ENCODE measurements around the gene CLEC20A. TPM values are rescaled to one million over a fixed set of nuclear protein-coding genes. Genes with fewer than 3 reads are reported as not detected.

The CLEC20A gene
- total RNA-seq = not detected

DNA sequence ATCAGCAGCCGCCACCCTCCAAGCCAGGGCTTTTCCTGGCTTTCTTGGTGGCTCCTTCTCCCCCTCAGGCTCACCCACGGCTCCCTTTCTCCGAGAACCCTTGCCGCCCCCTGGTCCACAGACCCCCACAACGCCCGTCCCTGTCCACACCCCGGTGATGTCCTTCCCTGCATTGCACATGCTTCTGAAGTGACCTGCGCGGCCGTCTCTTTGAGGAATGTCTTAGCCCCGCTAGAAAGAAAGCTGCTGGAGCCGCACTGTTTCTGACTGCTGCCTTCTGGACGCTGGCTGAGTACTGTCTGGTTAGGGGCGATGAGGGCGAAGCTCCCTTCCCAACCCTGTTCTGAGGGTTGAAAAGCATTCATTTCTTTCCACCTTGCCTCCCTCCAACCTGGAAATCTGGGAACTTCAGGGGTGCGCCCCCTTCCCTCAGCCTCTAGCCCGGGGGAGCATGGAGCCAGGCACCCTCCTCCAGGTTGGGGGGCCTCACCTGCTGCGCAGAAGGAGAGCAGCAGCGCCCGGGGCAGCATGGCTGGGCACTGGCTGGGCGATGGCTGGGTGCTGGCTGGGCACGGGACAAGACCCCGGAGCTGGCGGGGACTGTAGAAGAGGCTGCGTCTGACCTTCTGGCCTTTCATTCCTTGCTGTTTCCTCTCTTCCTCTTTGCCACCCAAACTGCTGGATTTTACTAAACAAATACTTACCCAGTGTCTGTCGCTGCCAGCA, at the start of gene CLEC20A:
Gene CLEC20A (minus strand): TSS at position 555 of the 726 bp plus-strand sequence. CDS start 25 bp downstream, at position 530.
- Histone ChIP-seq H3K4me3 (no peak within 1 kb of the TSS), H3K36me3 (no peaks in the 10 kb centered on the region), H3K27me3 (no peaks in the 10 kb centered on the region), H3K9me3 (no peaks in the 10 kb centered on the region), H3K27ac (no peak within 1 kb of the TSS), H3K4me1 (no peaks in the 10 kb centered on the region)
- intact Hi-C loops (cut with DNase I; ENCODE audit: low total_unique reads) = no loop called here
- no peak for DNase-seq
- TF ChIP-seq, protein P1, sequence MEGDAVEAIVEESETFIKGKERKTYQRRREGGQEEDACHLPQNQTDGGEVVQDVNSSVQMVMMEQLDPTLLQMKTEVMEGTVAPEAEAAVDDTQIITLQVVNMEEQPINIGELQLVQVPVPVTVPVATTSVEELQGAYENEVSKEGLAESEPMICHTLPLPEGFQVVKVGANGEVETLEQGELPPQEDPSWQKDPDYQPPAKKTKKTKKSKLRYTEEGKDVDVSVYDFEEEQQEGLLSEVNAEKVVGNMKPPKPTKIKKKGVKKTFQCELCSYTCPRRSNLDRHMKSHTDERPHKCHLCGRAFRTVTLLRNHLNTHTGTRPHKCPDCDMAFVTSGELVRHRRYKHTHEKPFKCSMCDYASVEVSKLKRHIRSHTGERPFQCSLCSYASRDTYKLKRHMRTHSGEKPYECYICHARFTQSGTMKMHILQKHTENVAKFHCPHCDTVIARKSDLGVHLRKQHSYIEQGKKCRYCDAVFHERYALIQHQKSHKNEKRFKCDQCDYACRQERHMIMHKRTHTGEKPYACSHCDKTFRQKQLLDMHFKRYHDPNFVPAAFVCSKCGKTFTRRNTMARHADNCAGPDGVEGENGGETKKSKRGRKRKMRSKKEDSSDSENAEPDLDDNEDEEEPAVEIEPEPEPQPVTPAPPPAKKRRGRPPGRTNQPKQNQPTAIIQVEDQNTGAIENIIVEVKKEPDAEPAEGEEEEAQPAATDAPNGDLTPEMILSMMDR (IDR thresholded peaks at IDR 0.05) = no peak
- no peak for TF ChIP-seq POLR2A (IDR thresholded peaks at IDR 0.05)

DNA sequence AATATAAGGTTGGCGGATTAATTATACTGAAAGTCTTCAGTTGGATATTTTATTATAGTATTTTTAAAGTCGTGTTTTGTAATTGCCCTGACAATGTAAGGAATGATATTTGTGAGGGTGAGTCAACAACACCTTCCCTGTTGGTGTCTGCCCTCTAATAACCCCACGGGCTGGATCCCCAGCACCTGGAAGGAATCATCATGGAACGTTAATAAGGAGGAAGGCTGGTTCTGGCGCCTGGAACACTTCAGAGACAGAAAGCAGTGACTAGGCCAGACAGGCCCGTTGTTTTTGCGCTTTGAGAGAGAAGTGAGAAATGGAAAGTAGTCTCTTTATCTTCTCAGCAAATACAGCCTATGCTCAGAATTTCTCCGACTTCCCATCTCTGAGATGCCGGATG, 47.8 kb upstream of the CLEC20A start:
- no peak for TF ChIP-seq POLR2A (IDR thresholded peaks at IDR 0.05)
- TF ChIP-seq, protein P1 (IDR thresholded peaks at IDR 0.05) = no peak

DNA sequence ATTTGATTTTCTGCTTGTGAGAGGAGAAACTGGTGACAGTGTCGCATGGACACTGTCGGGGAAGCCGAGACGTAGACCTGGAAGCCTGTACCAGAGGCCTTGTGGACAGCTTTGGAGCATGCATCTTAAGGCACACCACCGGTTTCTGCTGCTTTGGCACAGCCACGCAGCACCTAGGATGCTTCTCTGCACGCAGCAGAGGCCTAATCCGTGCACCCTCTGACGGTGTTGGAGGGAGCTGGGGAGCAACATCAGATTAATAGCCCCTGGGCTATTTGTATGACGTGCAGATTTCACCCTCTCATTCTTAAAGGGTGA, 46.5 kb upstream of the CLEC20A start:
- H3K27ac ChIP-seq = peak overlapping the region; percentile 82 to 84

More for the DNA sequence above, 47.8 kb upstream of the CLEC20A start:
- no peak for DNase-seq
- no peak overlapping the region for H3K4me3 ChIP-seq
- H3K36me3 ChIP-seq = no peaks in the 10 kb centered on the region
- H3K9me3 ChIP-seq = no peaks in the 10 kb centered on the region
- no peaks in the 10 kb centered on the region for H3K27me3 ChIP-seq
- peak overlapping the region; percentile 28 to 34 for H3K27ac ChIP-seq
- peaks cover 0 to 4% of the 10 kb centered on the region in 2 donors for H3K4me1 ChIP-seq
- intact Hi-C loops (cut with DNase I; ENCODE audit: low total_unique reads) = no loop called here

DNA sequence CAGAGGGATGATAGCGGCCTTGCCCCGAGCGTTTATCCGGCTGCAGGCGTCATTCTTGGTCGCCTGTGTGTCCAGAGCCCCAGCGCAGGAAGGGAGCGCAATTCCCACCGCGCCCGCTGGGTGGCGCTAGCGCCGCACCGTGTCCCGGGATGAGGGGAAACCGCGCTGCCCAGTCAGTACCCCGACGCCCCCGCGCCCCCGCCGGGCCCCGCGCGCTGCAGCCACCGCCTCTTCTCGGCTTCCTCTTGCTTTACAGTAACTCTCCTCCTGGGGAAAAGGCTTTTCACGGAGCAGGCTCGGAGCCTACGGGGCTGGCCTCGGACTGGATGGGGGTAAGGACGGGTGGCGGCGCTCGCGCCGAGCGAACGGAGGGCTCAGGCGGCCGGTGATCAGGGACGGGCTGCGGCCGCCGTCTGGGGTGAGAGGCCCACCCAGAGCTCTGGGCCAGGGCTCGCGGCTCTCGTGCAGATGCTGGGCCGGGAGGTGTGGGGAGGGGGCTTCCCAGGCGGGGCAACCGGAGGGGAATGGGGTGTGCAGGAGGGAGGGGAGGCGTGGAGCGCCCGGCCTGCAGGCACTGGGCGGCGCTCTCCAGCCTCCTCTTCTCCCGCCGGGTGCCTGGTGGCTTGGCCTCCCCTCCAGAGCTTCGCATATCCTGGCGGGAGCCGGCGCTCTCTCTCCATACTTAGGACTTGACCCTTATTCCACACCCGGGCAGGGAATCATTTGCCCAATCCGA, 46.0 kb upstream of the CLEC20A start:
- no peaks in the 10 kb centered on the region for H3K27me3 ChIP-seq
- H3K4me1 ChIP-seq = peaks cover 0 to 4% of the 10 kb centered on the region in 2 donors
- peak overlapping the region; percentile 62 to 75 for H3K4me3 ChIP-seq
- no peaks in the 10 kb centered on the region for H3K36me3 ChIP-seq
- H3K27ac ChIP-seq = peak overlapping the region; percentile 82 to 84
- intact Hi-C loops (cut with DNase I; ENCODE audit: low total_unique reads) = no loop called here
- TF ChIP-seq POLR2A (IDR thresholded peaks at IDR 0.05) = peak in 1 of 2 donors; percentile 21
- TF ChIP-seq, protein P1 (IDR thresholded peaks at IDR 0.05) = peak; percentile 93 to 99 (median 95)
- peak; percentile 85 to 94 for DNase-seq
- H3K9me3 ChIP-seq = no peaks in the 10 kb centered on the region

More for the DNA sequence above, 46.5 kb upstream of the CLEC20A start:
- Histone ChIP-seq H3K4me3 (peak overlapping the region; percentile 62 to 75), H3K4me1 (peaks cover 0 to 4% of the 10 kb centered on the region in 2 donors), H3K27me3 (no peaks in the 10 kb centered on the region), H3K9me3 (no peaks in the 10 kb centered on the region), H3K36me3 (no peaks in the 10 kb centered on the region)
- TF ChIP-seq, protein P1 (IDR thresholded peaks at IDR 0.05) = no peak
- TF ChIP-seq POLR2A (IDR thresholded peaks at IDR 0.05) = no peak
- intact Hi-C loops (cut with DNase I; ENCODE audit: low total_unique reads) = no loop called here
- DNase-seq = no peak

Data from uterus (tissue), 4 donors.